HG02763 (cell line): ENCODE data around the gene STAC3.
A peak's percentile ranks its signal among the peaks of the same experiment; 100 is the strongest.

Experiments
- ATAC-seq: cut with Tn5 transposase; IDR thresholded peaks from one replicate; pipeline ENCODE4 v1.9.1; 2021; ENCODE audit warnings: mild to moderate bottlenecking, moderate library complexity; ENCODE audit not compliant: unreplicated experiment

STAC3 gene

DNA sequence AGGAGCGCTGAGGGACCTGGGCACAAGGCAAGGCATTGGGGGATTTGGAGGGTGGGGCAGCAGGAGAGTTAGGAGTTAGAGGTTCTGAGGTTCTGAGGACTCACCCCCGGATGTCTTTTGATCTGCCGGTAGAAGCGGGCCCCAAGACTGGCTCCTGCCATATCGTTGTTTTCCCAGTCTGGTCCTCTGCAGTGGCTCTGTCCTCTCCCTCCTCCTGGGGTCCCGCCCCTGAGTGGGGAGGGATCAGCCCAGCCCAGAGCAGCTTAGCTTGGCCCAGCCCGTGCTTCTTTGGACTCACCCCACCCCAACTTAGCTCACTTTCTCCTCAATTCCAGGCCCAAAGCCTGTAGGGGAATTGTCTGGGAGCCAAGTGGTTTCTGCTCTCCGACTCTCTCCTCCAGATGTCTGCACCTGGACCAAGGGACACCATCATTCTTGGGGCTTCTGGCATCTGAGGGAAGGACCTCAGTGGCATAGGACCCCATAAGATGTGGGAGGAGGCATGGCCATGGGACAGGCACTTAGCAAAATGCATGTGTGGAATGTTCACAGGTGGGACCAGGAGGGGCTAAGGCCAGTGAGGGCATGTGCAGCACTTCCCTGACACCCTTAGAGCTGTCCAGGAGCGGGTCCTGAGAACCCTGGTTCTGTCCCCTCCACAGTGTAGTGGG lies 13.9 kb downstream of the STAC3 start:
- ATAC-seq, result no peak

GRCh38 chr12:57236201-57236924 lies 14.6 kb downstream of the STAC3 start:
- no peak for ATAC-seq

GRCh38 chr12:57235728-57236131 lies 15.3 kb downstream of the STAC3 start:
- no peak for ATAC-seq

DNA sequence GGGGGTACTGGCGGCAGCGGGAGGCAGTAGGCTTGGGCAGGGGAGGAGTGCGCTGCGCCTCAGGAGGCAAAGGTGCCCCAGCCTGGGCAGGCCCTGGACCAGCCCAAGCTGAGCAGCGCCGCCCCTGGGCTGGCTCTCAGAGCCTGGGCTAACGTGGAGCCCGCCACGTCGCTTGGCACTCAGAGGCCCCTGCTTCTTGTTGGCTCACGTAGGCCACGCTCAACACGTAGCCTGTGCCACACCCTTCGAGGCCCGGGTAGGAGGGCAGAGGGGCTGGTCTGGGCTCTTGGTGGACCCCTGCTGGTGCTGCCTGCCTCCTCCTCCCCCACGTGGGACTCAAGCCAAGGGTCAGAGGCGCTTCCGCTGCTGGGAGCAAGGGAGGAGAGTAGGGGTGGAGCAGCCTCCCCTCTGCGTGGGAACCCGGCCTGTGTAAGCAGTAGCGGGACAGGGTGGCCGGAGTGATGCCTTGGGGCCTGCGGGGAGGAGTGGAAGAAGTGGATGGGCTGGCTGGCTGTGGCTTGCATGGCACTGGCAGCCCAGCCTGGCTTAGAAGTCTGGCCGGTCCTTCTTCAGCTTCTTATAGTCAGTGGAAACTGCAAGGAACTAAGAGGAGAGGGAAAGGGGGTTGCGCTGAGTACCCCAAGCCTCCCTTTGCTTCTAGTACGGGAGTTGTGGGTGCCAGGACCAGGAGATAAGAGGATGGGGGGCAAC lies 15.8 kb downstream of the STAC3 start:
- ATAC-seq, result no peak

- ATAC-seq, result no peak
Measured at GRCh38 chr12:57234571-57235016, 16.4 kb downstream of the STAC3 start.

DNA sequence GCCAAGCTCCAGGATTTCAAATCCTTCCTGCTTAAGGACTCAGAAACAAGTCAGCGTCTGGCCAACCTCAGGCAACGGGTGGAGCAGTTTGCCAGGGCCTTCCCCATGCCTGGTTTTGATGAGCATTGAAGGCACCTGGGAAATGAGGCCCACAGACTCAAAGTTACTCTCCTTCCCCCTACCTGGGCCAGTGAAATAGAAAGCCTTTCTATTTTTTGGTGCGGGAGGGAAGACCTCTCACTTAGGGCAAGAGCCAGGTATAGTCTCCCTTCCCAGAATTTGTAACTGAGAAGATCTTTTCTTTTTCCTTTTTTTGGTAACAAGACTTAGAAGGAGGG lies 16.8 kb downstream of the STAC3 start:
- ATAC-seq, result no peak

GRCh38 chr12:57233357-57234232 lies 17.4 kb downstream of the STAC3 start:
- no peak for ATAC-seq

GRCh38 chr12:57232156-57232756 lies 18.7 kb downstream of the STAC3 start:
- ATAC-seq, result no peak

DNA sequence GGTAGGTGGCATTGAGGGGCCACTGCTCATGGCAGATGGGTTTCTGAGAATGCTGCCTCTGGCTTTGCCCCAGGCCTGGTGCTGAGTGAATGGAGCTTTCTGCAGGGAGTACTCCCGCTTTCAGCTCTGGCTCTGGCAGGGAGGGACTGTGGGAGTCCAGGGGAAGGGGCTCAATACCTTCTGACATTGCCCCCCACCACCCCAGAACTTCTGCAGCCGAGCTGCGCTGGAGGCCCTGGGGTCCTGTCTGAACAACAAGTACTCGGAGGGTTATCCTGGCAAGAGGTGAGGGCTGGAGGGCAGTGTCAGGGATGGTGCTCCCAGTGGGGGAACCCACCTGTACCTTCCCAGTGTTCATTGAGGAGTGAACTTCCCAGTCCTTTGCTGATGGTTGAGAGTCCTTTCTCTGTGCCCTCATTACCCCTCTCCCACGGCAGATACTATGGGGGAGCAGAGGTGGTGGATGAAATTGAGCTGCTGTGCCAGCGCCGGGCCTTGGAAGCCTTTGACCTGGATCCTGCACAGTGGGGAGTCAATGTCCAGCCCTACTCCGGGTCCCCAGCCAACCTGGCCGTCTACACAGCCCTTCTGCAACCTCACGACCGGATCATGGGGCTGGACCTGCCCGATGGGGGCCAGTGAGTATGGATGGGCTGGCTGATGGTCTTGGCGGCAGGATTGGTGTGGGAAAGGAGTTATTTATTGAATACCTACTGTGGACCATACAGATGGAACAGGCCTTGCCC lies 19.5 kb downstream of the STAC3 start:
- ATAC-seq, result no peak

- no peak for ATAC-seq
Measured at GRCh38 chr12:57230381-57231155, 20.4 kb downstream of the STAC3 start.

GRCh38 chr12:57229634-57230380 lies 21.2 kb downstream of the STAC3 start, which contains the start of gene SHMT2:
Gene SHMT2, plus strand, starts transcription at chr12:57229711. Its CDS starts 68 bp downstream, at chr12:57229779.
- peak; percentile 63 for ATAC-seq

GRCh38 chr12:57229046-57229633 lies 21.8 kb downstream of the STAC3 start:
- peak; percentile 7 for ATAC-seq

DNA sequence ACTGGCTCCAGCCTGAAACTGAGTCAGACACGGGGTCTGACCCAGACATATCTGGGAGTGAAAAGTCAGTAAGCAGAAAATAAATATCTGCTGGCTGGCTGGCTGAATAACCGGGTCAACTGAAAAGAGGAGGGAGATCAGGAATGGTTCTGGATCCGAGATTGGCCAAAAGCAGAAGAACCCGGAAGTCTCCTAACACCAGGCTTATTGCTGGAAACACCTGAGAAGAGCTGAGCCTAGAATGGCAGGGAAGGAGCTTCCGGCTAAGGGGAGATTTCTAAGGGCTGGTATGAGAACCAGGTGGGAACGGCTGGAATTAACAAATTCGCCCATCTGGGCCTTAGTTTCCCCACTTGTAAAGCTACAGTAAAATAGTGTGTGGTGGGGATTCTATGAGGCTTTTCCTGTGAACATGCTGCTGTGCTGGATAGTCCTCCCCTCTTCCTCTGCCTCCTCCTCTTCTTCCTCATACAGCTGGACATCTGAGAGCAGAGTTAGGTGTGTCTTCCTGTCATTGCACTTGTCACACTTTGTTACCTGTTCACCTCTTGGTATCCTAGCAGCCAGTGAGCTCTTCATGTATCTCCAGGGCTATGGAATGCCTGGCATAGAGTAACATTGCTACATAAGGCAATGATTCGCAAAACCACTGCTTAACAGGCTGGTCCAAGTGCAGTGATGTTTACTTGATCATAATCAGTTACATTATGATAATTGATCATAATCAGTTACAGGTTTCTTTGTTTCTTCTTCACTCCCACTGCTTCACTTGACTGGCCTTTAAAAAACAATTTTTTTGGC lies 23.5 kb downstream of the STAC3 start:
- ATAC-seq, result no peak

DNA sequence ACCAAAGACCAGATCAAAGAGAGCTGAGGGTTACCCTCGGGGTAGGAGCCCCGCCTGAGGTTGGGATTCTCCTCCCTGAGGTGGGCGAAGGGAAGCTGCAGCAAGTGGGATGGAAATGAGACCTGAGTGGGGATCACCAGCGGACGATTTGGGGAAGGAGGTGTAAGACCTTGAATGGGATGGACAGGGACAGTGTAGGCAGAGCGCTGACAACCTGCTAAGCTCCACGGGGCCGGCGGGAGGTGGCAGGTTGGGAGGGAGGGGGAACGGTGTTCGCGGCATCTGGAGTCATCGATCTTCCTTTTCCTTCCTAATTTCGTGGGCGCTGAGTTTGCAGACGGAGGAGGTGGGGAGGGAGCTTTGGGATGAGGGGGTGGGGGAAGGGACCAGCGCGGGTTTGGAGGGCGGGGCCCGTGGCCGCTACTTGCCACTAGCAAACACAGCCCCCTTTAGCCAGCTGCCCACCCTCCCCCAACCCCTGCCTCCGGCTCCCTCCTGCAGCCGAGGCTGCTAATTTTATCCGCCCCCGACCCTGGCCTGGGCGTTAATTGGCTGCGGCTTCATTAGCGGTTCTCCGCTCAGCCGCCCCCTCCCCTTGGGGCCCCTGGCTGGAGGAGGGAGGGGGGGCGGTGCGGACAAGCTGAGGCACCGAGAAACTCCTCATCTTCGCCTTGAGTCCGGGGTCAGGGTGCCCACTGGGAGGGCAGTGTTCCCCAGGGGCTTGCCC lies 24.2 kb downstream of the STAC3 start:
- no peak for ATAC-seq

DNA sequence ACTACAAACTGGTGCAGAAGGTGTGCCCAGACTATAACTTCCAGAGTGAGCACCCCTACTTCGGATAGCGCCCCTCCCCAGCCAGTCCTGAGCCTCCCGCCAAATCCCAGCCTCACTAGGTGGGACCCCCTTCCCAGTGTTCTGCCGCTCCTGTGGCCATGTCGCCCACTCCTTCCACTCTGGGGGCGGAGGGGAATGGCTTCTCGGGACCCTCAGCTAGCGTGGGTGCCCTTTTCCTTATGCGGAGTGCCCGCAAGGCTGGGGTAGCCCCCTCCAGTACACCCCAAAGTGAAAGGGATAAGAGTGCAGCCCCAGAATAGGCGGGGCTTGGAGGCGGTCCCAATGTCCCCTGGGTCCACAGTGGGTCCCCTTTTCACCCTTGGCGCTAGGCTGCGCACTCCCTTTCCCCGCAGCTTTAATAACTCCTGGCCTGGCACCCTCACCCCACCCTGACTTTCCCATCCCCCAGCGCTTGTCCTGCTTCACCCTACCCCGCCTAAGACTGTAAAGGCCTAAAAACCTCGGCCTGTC lies 25.2 kb downstream of the STAC3 start:
- no peak for ATAC-seq

GRCh38 chr12:57224973-57225679 lies 25.9 kb downstream of the STAC3 start:
- no peak for ATAC-seq
